ENCODE measurements around the gene POMC.

GRCh38 chr2:25115249-25115883 lies 53.0 kb downstream of the POMC start:
- TF ChIP-seq CTCF (IDR thresholded peaks at IDR 0.05) = no peak
- TF ChIP-seq POLR2A (IDR thresholded peaks at IDR 0.05) = no peak
